ENCODE data around the gene TMEM59L. TPM values are rescaled to one million over a fixed set of nuclear protein-coding genes. Genes with fewer than 3 reads are reported as not detected.
A peak's percentile ranks its signal among the peaks of the same experiment; 100 is the strongest.

Gene TMEM59L
- total RNA-seq, 2 experiments from 2014 or later, result 0.25 to 0.27 TPM

GRCh38 chr19:18589380-18590272 lies 23.0 kb upstream of the TMEM59L start:
- Histone ChIP-seq H3K9me3 (ENCODE audit: control insufficient read depth in 1 of 2, insufficient read depth in 1 of 2, low read length in 2 of 2) (no peaks in the 10 kb centered on the region), H3K4me1 (ENCODE audit: insufficient read depth, low read length) (peaks cover 55% of the 10 kb centered on the region), H3K27me3 (ENCODE audit: control insufficient read depth in 1 of 2, insufficient read depth in 2 of 2, low read length in 2 of 2) (no peaks in the 10 kb centered on the region), H3K27ac (ENCODE audit: low read depth in 1 of 2, low read length in 2 of 2) (peak overlapping the region; percentile 77 to 88), H3K4me3 (ENCODE audit: low read length) (peak overlapping the region; percentile 76), H3K36me3 (ENCODE audit: insufficient read depth, low read length) (peaks cover 8% of the 10 kb centered on the region)
- ATAC-seq (ENCODE audit: poor library complexity) (peak; percentile 67), DNase-seq (peak in 13 of 14 experiments; percentile 50 to 92 (median 68))
- H3K9me3 Mint-ChIP-seq, result no peaks in the 10 kb centered on the region
- no peak for TF ChIP-seq CTCF (IDR thresholded peaks at IDR 0.05)
- peaks cover 43% of the 10 kb centered on the region for H3K4me1 Mint-ChIP-seq (ENCODE audit: low read depth)
- POLR2A ChIA-PET, result interaction anchor here (0.7 to 5.9 kb wide), 25 partner anchors 9 to 330 kb away, joined by 3 to 120 read pairs (median 5); partner anchors contain the start of genes COPE, DDX49, ELL and FKBP8
- no peaks in the 10 kb centered on the region for H3K27me3 Mint-ChIP-seq
- peaks cover 8% of the 10 kb centered on the region for H3K36me3 Mint-ChIP-seq (ENCODE audit: low read depth)
- intact Hi-C loops (cut with DNase I, micrococcal nuclease), result loop anchor here (1.0 to 10.0 kb wide), 10 partner anchors 19 to 445 kb away; partner anchors contain the start of genes ELL (in 2 of the 2), FKBP8 (in 2 of the 2), ARMC6 (in 1 of the 2) and COPE (in 1 of the 2)
- H3K27ac Mint-ChIP-seq, result peak overlapping the region; percentile 95
- peak overlapping the region; percentile 89 for H3K4me3 Mint-ChIP-seq
- CTCF ChIA-PET, result interaction anchor here (0.7 to 3.7 kb wide), 10 partner anchors 18 to 330 kb away, joined by 3 to 26 read pairs (median 4); partner anchors contain the start of genes COPE, DDX49, FKBP8 and UBA52

GRCh38 chr19:18590273-18591272 lies 22.1 kb upstream of the TMEM59L start:
- Histone ChIP-seq H3K4me1 (ENCODE audit: insufficient read depth, low read length) (peaks cover 58% of the 10 kb centered on the region), H3K36me3 (ENCODE audit: insufficient read depth, low read length) (peaks cover 8% of the 10 kb centered on the region), H3K27ac (ENCODE audit: low read depth in 1 of 2, low read length in 2 of 2) (no peak overlapping the region), H3K9me3 (ENCODE audit: control insufficient read depth in 1 of 2, insufficient read depth in 1 of 2, low read length in 2 of 2) (no peaks in the 10 kb centered on the region), H3K27me3 (ENCODE audit: control insufficient read depth in 1 of 2, insufficient read depth in 2 of 2, low read length in 2 of 2) (no peaks in the 10 kb centered on the region), H3K4me3 (ENCODE audit: low read length) (no peak overlapping the region)
- TF ChIP-seq CTCF (IDR thresholded peaks at IDR 0.05), result no peak
- Mint-ChIP-seq H3K4me1 (ENCODE audit: low read depth) (peaks cover 45% of the 10 kb centered on the region), H3K4me3 (peak overlapping the region; percentile 74), H3K27ac (peak overlapping the region; percentile 95), H3K9me3 (no peaks in the 10 kb centered on the region), H3K27me3 (no peaks in the 10 kb centered on the region), H3K36me3 (ENCODE audit: low read depth) (peaks cover 8% of the 10 kb centered on the region)
- intact Hi-C loops (cut with DNase I, micrococcal nuclease), result loop anchor here in 1 of 2 experiments (5.0 to 10.0 kb wide), 5 partner anchors 92 to 444 kb away; partner anchors contain the start of genes ARMC6, COPE, CRTC1 and DDX49
- ChIA-PET POLR2A (interaction anchor here (2.3 to 5.9 kb wide), 5 partner anchors 18 to 329 kb away, joined by 10 to 120 read pairs (median 21); partner anchors contain the start of genes COPE, DDX49, ELL and FKBP8), CTCF (interaction anchor here (1.3 to 3.7 kb wide), 2 partner anchors 71 to 94 kb away, joined by 5 to 17 read pairs; no protein-coding TSS in a partner anchor)
- DNase-seq (peak in 3 of 14 experiments; percentile 42 to 60 (median 43)), ATAC-seq (ENCODE audit: poor library complexity) (no peak)

Measured in CD4-positive, alpha-beta T cell (primary cell).